ENCODE data around the gene ZFHX2. TPM values are rescaled to one million over a fixed set of nuclear protein-coding genes. Genes with fewer than 3 reads are reported as not detected.
"Not testable (repeated sequence)": the region's sequence is repeated elsewhere in the genome, so short reads cannot be mapped to it uniquely, and the experiment has no call there.

Gene ZFHX2
- polyA plus RNA-seq, 1 donor = 3.1 TPM

DNA sequence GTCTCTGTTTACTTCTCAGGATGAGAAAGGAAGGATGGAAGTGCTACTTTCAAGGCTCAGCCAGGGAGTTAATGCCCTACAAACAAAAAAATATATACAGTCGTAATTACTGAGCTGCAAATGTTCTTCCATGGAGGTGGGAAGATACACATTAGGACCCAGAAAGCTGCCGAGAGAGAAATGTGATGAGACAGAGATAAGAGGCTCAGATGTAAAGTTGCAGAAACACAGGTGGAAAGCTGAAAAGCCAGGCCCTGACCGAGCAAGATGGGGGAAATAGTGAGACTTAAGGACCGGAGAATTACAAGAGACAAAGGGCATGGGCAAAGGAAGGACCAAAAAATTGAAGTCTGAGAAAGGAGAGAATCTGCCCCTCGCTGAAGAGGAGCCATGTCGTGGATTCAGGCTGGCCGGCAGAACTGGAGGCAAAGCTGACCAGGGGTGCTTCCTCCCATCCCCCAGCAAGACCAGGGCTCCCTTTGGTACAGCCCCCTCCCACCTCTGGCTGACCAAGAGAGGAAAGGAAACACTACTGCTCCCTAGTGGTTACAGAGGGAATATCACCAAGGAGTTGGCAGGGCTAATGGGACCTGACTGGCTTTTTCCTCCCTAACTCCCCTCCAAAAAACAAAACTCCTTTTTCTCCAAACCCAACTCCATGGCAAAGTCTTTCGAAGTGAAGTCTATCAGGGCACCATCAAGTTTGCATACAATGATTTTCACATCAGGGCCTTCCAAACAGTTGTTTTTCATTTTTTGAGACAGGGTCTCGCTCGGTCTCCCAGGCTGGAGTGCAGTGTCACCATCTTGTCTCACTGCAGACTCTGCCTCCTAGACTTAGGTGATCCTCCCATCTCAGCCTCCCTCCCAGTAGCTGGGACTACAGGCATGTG lies 12.1 kb downstream of the ZFHX2 start:
- DNase-seq = no peak

DNA sequence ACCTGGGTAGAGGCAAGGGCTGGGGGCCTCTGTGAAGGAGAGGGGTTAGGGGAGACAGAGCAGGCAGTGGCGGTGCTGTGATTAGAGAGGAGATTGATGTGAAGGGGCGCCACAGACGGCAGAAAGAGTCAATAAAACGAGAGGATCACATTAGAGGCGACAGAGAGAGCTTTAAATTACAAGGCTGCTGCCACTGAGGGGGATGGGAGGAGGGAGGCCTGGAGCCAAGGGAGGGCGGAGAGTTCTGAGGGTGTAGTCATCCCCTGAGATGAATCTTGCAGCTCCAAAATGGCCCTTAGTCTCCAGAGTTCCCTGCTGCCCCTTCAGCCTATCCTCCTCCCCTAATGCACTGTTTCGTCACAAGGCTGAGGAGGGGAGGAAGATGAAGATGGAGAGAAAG lies 12.8 kb downstream of the ZFHX2 start:
- no peak for DNase-seq

DNA sequence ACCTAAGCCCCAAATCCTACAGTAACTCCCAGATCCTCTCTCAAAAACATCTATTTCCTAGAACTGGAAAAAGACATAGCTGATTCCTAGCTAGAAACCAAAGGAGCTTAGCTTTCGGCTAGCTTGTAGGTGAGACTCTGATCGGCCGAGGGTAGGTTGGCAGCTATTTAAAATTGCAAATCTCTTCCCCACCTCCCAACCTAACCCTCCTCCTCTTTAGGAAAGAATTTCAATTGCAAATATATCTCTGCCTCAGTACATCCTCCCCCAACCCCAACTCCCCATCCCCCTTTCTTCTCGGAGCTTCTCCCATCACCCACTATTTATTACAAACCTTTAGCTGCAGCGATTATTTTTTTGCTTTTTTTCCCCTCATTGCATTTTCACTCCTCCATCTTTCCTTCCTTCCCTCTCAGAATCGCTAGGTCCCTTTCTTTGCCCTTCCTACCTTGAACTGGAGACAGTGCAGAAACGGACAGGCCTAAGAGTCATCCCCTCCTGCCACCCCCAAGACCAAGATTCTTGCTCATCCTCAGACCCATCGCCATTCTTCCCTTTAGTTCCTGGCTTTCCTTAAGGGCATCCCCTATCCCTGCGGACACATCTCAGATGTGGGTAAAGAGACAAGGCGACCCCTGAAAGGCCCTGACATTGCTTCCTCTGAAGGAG lies 13.4 kb downstream of the ZFHX2 start:
- no peak for DNase-seq

DNA sequence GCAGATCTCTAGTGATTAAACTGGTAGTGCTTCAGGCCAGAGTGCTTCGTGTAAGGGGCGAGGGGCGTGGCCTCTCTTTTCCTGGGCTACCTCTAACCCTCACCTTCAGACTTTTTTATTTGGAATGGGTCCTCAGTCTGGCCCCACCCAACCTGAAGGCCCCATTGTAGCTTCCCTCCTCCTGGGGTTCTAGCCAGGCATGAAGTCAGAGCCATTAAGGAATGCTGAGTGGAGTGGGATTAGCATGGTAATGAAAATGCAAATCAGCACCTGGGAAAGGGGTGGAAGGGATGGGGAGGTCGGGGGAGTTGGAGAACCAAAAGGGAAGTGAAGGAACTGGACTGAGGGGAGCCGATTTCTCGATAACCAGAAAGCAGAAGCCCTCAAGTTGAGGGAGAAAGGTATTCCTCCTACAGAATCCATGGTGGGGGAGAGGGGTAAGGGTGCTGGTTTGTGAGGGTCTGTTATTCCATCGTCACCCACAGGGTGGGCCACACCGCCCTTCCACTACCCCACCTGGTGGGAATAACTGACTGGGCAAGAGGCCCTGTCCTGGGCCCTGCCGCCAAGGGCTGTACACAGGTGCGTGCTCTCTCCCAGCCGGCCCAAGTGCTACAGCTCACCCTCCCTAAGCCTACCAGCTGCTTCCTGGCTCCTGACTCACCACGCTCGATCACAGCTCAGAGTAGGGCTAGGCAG lies 14.1 kb downstream of the ZFHX2 start:
- DNase-seq = no peak

DNA sequence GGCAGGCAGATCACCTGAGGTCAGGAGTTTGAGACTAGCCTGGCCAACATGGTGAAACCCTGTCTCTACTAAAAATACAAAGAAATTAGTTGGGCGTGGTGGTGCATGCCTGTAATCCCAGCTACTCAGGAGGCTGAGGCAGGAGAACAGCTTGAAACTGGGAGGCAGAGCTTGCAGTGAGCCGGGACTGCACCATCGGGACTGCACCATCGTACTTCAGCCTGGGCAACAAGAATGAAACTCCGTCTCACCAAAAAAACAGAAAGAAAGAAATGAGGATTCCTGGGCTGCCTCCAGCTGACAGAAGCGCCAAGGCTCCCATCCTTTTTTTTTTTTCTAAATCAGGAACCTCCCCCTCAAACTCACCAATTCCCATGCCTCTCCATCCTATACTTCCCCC lies 14.7 kb downstream of the ZFHX2 start:
- DNase-seq = not testable (repeated sequence)

DNA sequence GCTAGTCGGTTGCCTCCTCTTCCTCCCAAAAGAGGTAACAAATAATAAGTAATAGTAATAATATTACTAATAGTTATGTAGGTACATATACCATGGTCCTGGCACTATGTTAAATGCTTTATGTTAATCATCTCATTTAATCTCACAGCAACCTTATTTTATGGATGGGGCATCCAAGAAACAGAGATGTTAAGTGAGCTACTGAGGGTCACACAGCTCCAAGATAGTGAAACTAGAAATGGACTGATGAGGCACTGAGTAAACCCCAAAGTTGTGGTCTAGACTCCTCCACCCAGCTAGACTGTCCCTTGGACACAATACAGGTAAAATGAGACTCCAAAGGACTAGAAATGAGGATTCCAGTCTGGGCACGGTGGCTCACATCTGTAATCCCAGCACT lies 15.1 kb downstream of the ZFHX2 start:
- DNase-seq = no peak

DNA sequence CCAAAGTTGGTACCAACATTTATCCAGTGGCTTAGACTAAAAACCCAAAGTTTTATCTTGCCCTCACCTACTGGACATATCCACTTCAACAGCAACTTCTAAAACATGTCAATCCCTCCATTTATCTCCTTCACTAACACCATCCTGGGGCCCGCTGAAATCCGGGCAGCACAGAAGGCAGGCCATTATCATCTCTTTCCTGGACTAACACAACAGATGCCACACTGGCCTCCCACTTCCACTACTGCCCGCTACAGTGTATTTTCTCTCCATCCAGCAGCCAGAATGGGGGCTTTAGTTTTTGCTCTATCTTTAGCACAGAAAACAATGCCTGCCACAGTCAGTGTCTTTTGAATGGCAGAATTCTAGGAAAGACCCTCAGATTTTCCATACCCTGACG lies 15.6 kb downstream of the ZFHX2 start:
- DNase-seq = no peak

DNA sequence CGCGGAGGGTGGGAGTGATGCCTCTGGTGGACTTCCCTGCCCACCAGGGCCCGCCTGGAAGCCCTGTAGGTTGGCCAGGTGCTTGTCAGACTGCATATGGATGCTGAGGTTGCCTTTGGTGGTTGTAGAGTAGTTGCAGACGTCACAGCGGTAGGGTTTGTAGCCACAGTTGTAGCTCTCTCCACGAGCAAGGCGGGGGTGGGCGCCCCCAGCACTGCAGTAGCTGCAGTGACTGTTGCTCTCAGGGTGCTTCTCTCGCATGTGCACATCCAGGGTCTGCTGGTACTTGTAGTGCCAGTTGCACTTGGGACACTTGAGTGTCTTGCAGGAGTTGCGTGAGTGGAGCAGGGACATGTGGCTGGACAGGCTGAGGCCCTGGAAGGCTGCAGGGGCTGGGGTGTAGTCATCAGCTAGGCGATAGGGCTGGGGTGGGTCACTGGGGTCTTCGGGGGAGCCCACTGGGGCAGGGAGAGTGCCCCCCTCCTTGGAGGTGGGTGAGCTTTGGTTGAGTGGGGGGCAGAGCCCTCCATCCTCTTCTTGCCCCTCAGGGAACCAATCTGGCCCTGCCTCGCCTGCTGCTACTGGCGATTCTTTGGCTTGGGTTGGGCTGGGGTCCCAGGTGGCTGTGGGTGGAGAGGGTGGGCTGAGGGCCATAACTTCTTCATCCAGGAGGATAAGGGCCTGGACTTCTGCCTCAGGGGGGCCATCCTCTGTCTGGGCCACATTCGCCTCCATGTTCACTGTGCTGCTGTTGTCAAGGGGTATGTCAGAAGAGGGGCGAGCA lies 17.7 kb downstream of the ZFHX2 start:
- DNase-seq = no peak

DNA sequence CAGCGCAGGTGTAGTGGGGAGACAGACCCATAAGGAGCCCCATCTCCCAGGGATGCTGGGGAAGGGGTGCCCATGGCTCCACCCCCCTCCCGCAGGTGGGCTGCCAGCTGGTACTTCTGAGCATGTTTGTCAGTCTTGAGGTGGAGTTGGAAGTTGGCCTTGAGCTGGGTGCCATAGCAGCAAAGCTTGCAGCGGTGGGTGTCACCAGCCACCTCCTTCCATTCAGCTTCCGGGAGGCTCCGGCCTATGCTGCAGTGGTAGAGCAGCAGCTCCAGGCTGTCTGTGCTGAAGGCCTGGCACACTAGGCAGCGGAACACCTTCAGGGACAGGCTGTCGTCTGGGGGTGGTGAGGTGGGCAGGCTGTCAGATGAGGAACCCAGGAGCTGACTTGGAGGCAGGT lies 18.9 kb downstream of the ZFHX2 start:
- no peak for DNase-seq

DNA sequence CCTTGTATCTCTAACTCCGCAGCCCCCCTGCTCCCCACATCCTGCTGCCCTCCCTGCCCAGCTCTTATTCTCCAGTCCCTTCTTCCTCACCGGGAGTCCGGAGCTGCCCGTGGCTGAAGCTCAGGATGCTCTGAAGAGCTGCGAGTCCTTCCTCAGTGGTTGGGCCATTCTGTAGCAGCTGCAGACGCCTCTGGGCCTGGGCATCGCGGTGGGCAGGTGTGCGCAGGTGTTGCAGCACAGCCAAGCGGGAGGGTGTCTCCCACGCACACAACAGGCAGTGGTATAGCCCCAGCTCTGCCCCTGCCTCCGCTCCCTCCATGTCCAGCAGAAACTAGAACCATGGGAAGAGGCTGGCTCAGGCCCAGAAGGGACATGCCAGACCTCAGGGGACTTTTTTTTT lies 20.2 kb downstream of the ZFHX2 start:
- no peak for DNase-seq

DNA sequence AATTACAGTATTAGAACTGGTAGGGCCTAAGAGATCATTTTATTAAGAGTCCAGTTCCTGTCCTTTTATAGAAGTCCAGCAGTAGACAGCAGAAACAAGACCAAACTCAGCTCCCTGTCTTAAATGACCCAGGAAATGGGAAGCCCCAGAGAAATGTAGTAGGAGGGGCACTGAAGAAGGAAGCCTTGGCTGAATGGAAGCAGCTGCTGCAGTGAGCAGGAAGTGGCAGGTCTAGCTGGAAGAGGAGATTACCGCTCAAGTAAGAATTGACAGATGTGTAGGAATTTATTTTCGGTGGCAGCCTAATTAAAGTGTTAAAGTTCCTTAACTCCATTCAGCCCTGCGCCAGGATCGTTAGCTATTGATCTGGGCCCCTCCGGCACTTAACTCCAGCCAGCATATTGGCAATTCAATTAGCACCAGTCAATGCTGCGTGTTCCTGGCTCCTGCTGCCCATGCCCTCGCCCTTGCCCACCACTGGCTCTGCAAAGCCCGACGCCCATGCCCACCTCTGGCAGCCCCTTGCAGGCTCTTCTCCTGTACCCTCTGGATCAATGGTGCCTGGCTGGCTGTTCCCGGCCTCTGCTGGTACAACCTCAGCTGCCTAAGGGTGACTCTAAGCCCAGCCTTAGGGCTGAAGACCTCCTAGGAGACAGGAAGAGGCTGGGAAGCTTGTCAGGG lies 21.1 kb downstream of the ZFHX2 start:
- DNase-seq = no peak

DNA sequence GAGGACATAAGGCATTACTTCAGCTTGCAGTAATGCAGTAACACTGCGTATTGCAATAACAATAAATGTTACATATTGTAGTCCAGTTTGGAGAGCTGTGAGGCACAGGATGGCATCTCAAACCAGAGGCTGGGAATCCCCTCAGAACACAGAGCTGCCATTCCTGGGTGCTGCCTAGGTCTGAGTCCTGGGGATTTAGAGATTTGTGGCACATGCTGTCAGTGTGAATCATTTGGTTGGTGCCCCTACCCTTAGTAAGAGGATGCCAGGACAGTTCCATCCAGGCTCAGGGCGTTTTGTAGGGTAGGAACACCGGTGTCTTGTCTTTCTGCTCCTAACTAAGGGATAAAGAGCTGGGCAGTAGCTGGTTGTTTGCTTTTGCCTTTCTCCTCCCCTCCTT lies 22.5 kb downstream of the ZFHX2 start:
- DNase-seq = no peak

DNA sequence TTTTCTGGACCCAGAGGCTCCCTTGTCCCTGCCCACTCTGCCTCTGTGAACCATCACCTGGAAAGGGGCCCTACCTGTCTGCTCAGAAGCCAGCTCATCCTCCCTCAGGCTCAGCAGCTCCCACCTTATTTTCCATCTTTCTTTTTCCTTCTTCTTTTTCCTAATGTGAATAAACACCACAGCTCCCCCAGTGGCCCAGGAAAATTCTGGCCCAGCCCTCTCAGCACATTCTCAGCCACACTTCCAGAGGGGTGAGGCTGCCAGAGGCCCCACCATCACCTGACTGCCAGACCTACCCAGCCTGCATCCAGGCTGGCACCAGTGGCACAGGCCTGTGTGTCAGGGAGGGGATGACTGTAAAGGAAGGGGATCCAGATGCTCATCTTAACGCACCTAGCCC lies 23.0 kb downstream of the ZFHX2 start:
- DNase-seq = no peak

DNA sequence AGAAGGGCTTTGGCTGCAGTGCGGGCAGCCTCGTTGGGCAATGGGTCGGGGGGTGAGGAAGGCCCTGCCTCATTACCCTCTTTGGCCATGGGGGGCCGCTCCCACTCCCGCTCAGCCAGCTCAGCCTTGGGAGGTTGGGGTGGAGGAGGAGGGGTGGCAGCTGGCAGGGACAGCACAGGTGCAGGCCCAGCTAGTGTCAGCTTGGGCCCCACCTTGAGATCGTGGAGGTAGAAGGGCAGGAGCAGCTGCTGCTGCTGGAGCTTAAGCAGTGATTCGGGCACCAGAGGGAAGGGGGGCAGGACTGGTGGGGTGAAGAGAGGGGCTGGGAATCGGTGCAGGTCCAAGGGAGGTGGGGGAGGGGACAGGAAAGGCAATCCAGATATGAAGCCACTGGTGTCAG lies 26.0 kb downstream of the ZFHX2 start:
- DNase-seq = no peak

DNA sequence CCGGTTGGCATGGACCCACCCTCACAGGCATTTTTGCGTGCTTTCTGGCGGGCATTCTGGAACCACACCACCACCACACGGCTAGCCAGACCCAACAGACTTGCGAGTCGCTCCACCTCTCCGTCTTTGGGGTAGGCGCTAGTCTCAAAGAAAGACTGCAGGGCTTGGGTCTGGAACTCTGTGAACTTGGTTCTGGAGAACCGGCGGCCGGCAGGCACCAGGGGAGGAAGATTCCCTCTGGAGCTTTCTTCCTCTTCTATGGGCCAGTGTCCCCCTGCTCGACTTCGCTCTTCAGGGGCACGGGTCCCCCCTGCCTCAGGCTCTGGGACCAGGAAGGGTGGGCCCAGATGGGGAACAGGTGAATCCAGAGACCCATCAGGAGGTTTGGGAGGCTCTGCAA lies 26.6 kb downstream of the ZFHX2 start:
- no peak for DNase-seq

DNA sequence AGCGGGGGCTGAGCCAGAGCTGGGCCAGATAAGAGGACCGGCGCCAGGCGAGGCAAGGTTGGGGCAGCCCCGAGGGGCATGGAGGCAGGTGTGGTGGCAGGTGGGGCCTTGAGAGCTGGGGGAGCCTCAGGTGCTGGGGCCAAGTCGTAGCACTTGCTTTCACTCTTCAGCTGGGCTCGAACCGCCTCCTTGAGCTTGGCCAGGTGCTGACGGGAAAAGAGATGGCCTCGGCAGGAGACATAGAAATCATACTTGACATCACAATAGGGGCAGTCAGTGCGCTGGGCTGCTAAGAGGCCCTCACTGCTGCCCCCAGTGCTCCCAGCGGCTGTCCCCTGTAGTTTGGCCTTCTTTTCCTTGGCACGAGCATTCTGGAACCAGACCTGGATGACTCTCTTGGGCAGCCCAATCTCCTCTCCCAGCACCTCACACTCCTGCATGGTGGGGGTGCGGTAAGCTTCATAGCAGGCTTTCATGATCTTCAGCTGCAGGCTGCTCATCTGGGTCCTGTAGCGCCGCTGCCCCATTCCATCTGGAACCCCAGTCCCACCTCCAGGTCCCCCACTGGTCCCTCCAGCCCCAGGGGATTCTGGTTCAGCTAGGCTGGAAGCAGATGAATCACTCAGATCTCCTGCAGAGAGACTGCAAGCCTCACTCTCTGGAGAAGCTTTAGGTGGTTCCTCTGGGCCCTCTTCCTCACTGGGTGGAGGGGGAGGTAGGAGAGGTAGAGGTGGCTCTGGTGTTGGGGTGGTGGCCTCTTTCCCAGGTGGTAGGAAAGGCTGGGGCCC lies 28.1 kb downstream of the ZFHX2 start:
- DNase-seq = no peak

DNA sequence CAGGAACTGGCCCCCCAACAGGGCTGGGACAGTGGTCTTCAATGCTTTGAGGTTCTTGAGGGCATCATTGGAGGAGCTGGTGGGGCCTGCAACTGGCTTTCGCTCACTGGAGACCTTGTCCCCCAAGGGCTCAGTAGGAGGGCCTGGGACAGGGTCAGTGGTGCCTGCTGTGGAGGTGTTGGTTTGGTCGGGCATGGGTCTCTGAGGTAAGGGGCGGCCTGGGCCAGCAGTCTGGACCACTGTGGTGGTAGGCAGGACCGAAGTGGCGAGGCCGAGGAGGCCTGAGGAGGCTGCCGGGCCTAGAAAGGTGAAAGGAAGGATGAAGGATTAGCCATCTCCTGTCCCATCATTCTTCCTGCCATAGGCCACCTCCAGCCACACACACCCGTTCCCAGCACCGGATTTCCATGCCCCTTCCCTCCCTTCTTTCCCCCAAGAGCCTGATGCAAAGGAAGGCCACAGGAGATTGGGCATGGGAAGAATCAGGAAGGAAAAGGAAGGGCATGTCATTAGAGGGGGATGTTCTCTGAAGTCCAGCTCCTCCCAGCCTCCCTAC lies 28.8 kb downstream of the ZFHX2 start:
- DNase-seq = no peak

DNA sequence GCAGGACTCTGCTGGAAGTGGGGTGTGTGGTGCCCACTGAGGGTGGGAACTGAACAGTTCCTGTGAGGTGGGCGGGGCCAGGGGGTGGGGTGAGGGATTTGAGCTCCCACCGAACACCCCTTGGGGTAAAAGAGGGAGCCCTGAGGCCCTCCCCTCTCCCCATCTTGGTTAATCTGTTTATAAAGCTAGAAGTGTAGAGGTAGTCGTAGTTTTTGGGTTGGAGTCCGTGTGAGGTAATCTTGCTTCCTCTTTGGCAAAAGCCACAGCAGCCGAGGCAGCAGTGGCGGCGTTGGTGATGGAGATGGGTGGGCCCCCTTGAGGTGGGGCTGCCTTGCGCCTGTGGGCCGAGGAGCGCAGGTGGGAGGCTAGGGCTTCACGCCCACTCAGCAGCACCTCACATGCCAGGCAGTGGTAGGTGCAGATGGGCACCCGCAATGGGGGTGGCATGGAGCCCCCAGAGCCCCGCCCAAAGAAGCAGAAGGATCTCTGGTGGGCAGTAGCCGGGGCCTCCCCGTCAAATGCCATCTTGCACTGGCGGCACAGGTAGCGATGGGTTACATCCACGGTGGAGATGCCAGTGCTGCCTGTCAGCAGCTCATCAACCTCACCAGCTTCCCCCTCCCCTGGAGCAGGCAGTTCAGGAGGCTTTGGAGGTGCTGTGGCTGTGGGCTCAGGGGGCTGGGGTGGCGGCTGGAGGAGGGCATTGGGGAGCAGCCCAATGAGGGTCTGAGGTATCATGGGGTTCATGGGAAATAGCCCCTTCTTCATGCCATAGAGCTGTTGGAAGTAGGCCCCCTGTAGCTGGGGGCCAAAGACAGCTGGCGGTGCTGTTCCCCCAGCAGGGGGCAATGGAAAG lies 29.6 kb downstream of the ZFHX2 start:
- no peak for DNase-seq

DNA sequence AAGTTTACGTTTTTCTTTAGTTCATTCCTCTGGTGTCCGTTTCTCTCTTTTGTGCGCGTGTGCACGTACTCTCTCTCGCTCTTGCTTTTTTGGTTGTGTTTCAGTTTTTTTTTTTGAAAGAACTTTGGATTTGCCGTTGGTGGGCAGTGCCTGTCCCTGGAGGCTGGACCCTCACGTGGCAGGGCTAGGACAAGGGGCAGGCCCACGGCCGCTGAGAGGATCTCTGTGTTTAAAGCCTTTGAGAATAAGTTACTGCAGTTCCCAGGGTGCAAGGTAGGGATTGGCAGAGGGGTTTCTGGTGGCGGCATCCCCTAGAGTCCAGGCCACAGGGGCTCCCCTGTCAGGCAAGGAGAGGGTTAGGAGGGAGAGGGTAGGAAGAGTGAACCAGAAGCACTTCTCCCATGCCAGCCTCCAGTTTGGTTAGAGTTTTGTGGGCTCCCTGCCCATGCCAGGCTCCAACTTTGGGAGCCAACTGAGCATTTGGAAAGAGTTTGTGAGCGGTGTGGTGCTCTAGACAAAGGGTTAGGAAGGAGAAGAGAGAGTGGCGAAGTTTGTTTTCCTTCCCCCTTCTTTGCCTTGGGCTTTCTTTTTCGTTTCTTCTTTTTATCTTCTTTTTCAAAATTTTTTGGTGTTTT lies 30.5 kb downstream of the ZFHX2 start:
- DNase-seq = no peak

DNA sequence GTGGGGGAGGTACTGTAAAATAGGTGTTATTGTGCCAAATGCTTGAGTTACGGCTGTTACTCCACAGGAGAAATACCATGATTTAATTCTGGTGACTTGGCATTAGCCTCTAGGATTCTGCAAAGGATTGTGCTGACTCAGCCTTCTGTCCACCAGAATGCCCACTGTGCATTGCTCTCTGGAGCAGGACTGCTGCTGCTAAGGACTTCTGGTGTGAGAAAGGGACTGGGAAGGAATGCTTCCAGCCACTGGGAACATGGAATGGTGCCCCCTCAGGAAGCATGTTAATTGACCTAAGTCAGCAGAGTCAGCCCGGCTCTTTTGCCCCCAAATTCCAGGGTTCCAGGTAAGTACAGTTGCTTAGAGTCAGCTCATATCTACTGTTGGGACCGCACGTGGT lies 32.9 kb downstream of the ZFHX2 start:
- no peak for DNase-seq
